Gastroesophageal sphincter (tissue), 3 donors: ENCODE measurements around the gene ACAA1.

Experiments
- EP300 ChIP-seq: sonication (generic); formaldehyde crosslinking; IDR thresholded peaks from one replicate; pipeline ENCODE4 v1.6.1; 2017; ENCODE audit warnings: antibody characterized with exemption, mild to moderate bottlenecking
- POLR2A ChIP-seq, 2 donors: fragments of 450-650 bp; IDR thresholded peaks; one replicate each; pipeline ENCODE4 v1.6.1; 2017; ENCODE audit warnings: antibody characterized with exemption in 2 of 2, mild to moderate bottlenecking in 2 of 2, moderate library complexity in 1 of 2
- TF ChIP-seq, protein P1 (sequence below), 4 experiments: fragments of 200-600 bp in 2 of 4; fragments of 450-650 bp in 2 of 4; sonication (generic) in 1 of 4; IDR thresholded peaks; one replicate each; pipeline ENCODE4 v1.5.1; 2017 to 2019; ENCODE audit warnings: antibody characterized with exemption in 4 of 4, mild to moderate bottlenecking in 2 of 4, moderate library complexity in 2 of 4

DNA sequence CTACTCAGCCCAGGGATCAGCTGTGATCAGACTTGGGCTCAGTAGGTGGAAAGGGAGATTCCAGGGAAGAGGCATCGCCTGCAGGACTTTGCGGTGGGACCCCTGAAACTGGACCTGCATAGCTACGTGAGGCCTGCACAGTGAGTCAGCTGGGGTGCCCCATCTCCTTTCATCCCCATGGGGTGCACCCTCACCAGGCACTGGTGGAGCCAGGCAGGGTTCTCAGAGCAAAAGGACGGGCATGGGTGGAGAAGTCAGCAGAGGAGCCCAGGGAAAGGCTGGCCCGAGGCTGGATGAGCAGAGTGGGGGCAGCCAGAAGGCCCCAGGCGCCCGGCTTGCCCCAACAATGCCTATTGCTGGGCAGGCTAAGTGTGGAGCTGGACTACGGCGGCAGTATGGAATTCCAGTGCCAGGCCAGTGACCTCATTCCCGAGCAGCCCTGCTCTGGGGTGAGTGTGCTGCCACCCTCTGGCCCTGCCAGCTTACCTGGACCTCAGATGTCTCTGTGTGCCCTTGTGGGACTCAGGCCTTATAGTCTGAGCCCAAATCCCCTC is 19.7 kb downstream of the ACAA1 start:
- TF ChIP-seq, protein P1, sequence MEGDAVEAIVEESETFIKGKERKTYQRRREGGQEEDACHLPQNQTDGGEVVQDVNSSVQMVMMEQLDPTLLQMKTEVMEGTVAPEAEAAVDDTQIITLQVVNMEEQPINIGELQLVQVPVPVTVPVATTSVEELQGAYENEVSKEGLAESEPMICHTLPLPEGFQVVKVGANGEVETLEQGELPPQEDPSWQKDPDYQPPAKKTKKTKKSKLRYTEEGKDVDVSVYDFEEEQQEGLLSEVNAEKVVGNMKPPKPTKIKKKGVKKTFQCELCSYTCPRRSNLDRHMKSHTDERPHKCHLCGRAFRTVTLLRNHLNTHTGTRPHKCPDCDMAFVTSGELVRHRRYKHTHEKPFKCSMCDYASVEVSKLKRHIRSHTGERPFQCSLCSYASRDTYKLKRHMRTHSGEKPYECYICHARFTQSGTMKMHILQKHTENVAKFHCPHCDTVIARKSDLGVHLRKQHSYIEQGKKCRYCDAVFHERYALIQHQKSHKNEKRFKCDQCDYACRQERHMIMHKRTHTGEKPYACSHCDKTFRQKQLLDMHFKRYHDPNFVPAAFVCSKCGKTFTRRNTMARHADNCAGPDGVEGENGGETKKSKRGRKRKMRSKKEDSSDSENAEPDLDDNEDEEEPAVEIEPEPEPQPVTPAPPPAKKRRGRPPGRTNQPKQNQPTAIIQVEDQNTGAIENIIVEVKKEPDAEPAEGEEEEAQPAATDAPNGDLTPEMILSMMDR (IDR thresholded peaks at IDR 0.05): no peak
- TF ChIP-seq POLR2A (IDR thresholded peaks at IDR 0.05): no peak
- no peak for TF ChIP-seq EP300
